ENCODE data around the gene EPB41L1. TPM values are rescaled to one million over a fixed set of nuclear protein-coding genes. Genes with fewer than 3 reads are reported as not detected.

EPB41L1 gene
- total RNA-seq, 1 experiment from 2014 or later, result 7.1 TPM

GRCh38 chr20:36157610-36158009 is 3.1 kb downstream of the EPB41L1 start:
- TF ChIP-seq CTCF (conservative IDR thresholded peaks at IDR 0.05; ENCODE audit: low read depth, low read length), result no peak
- no peak for TF ChIP-seq EZH2 (IDR thresholded peaks at IDR 0.05; ENCODE audit: borderline replicate concordance, low read depth, low read length, poor library complexity, severe bottlenecking)
- Histone ChIP-seq H3K27ac (ENCODE audit: low read depth, low read length, poor library complexity, severe bottlenecking) (no peak overlapping the region), H3K36me3 (ENCODE audit: insufficient read depth, low read length, poor library complexity, severe bottlenecking) (no peaks in the 10 kb centered on the region), H3K9me3 (ENCODE audit: low read depth, low read length, poor library complexity, severe bottlenecking) (no peaks in the 10 kb centered on the region), H3K4me1 (ENCODE audit: insufficient read depth, low read length, poor library complexity, severe bottlenecking) (no peaks in the 10 kb centered on the region), H3K4me3 (ENCODE audit: low read depth, low read length, poor library complexity, severe bottlenecking) (no peak overlapping the region), H3K27me3 (replicated peaks; ENCODE audit: insufficient read depth, low read depth, low read length, poor library complexity) (no peaks in the 10 kb centered on the region)
- POLR2A ChIA-PET (ENCODE audit: low non-redundant PET), result no interaction called here
- intact Hi-C loops (cut with micrococcal nuclease; ENCODE audit: unreplicated experiment), result loop anchor here (2.0 kb wide), 1 partner anchor 41 kb away; no protein-coding TSS in a partner anchor
- CTCF ChIA-PET, result interaction anchor here (0.5 kb wide), 1 partner anchor 758 kb away, joined by 3 read pairs; no protein-coding TSS in a partner anchor
- no peak for DNase-seq (ENCODE audit: low spot score)
- no TSS peak for BruUV-seq (replicated peaks)

GRCh38 chr20:36158160-36158741 is 3.7 kb downstream of the EPB41L1 start:
- H3K4me3 ChIP-seq (ENCODE audit: low read depth, low read length, poor library complexity, severe bottlenecking), result no peak overlapping the region
- DNase-seq (ENCODE audit: low spot score), result no peak
- ChIA-PET POLR2A (ENCODE audit: low non-redundant PET) (no interaction called here), CTCF (interaction anchor here (0.5 kb wide), 1 partner anchor 758 kb away, joined by 3 read pairs; no protein-coding TSS in a partner anchor)
- BruUV-seq (replicated peaks), result no TSS peak
- no peaks in the 10 kb centered on the region for H3K9me3 ChIP-seq (ENCODE audit: low read depth, low read length, poor library complexity, severe bottlenecking)
- H3K27ac ChIP-seq (ENCODE audit: low read depth, low read length, poor library complexity, severe bottlenecking), result no peak overlapping the region
- H3K27me3 ChIP-seq (replicated peaks; ENCODE audit: insufficient read depth, low read depth, low read length, poor library complexity), result no peaks in the 10 kb centered on the region
- TF ChIP-seq EZH2 (IDR thresholded peaks at IDR 0.05; ENCODE audit: borderline replicate concordance, low read depth, low read length, poor library complexity, severe bottlenecking) (no peak), CTCF (conservative IDR thresholded peaks at IDR 0.05; ENCODE audit: low read depth, low read length) (no peak)
- no peaks in the 10 kb centered on the region for H3K36me3 ChIP-seq (ENCODE audit: insufficient read depth, low read length, poor library complexity, severe bottlenecking)
- intact Hi-C loops (cut with micrococcal nuclease; ENCODE audit: unreplicated experiment), result no loop called here
- H3K4me1 ChIP-seq (ENCODE audit: insufficient read depth, low read length, poor library complexity, severe bottlenecking), result no peaks in the 10 kb centered on the region

GRCh38 chr20:36159833-36160232 is 5.3 kb downstream of the EPB41L1 start:
- H3K27ac ChIP-seq (ENCODE audit: low read depth, low read length, poor library complexity, severe bottlenecking), result no peak overlapping the region
- TF ChIP-seq CTCF (conservative IDR thresholded peaks at IDR 0.05; ENCODE audit: low read depth, low read length) (no peak), EZH2 (IDR thresholded peaks at IDR 0.05; ENCODE audit: borderline replicate concordance, low read depth, low read length, poor library complexity, severe bottlenecking) (no peak)
- H3K4me3 ChIP-seq (ENCODE audit: low read depth, low read length, poor library complexity, severe bottlenecking), result no peak overlapping the region
- H3K27me3 ChIP-seq (replicated peaks; ENCODE audit: insufficient read depth, low read depth, low read length, poor library complexity), result no peaks in the 10 kb centered on the region
- no peaks in the 10 kb centered on the region for H3K4me1 ChIP-seq (ENCODE audit: insufficient read depth, low read length, poor library complexity, severe bottlenecking)
- intact Hi-C loops (cut with micrococcal nuclease; ENCODE audit: unreplicated experiment), result no loop called here
- no peaks in the 10 kb centered on the region for H3K9me3 ChIP-seq (ENCODE audit: low read depth, low read length, poor library complexity, severe bottlenecking)
- ChIA-PET POLR2A (ENCODE audit: low non-redundant PET) (no interaction called here), CTCF (interaction anchor here (0.5 kb wide), 1 partner anchor 23 kb away, joined by 5 read pairs; no protein-coding TSS in a partner anchor)
- no peak for DNase-seq (ENCODE audit: low spot score)
- BruUV-seq (replicated peaks), result no TSS peak
- no peaks in the 10 kb centered on the region for H3K36me3 ChIP-seq (ENCODE audit: insufficient read depth, low read length, poor library complexity, severe bottlenecking)
